GM18520 (cell line): ENCODE results near the gene ZNFX1.
A peak's percentile ranks its signal among the peaks of the same experiment; 100 is the strongest.
"Not testable (repeated sequence)": the region's sequence is repeated elsewhere in the genome, so short reads cannot be mapped to it uniquely, and the experiment has no call there.

Experiments used
- ATAC-seq: cut with Tn5 transposase; IDR thresholded peaks from one replicate; pipeline ENCODE4 v1.9.1; 2021; ENCODE audit not compliant: unreplicated experiment

ZNFX1 gene

GRCh38 chr20:49278036-49278817 lies at the start of gene ZNFX1:
Gene ZNFX1, minus strand, starts transcription at chr20:49278057. Its CDS starts 2,218 bp downstream, at chr20:49275839.
- peak; percentile 72 for ATAC-seq

- ATAC-seq, result no peak
Observed at GRCh38 chr20:49326026-49326425, 48.2 kb upstream of the ZNFX1 start.

DNA sequence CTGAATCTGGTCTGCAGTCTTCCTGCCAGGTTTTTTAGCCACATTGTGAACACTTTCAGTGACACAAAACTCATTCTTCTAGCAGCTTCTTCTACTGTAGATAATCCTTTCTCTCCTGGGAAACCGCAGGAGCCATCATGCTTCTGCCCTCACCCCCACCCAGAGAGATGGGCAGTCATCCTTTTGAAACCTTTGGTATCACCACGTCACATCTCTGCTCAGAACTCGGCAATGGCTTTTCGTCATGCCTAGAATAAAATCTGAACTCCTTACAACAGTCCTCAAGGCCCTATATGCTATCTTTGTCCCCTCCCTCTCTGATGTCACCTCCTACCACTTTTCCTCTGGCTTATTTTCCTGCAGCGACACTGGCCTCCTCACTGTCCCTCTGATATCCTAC lies 46.4 kb upstream of the ZNFX1 start:
- no peak for ATAC-seq

DNA sequence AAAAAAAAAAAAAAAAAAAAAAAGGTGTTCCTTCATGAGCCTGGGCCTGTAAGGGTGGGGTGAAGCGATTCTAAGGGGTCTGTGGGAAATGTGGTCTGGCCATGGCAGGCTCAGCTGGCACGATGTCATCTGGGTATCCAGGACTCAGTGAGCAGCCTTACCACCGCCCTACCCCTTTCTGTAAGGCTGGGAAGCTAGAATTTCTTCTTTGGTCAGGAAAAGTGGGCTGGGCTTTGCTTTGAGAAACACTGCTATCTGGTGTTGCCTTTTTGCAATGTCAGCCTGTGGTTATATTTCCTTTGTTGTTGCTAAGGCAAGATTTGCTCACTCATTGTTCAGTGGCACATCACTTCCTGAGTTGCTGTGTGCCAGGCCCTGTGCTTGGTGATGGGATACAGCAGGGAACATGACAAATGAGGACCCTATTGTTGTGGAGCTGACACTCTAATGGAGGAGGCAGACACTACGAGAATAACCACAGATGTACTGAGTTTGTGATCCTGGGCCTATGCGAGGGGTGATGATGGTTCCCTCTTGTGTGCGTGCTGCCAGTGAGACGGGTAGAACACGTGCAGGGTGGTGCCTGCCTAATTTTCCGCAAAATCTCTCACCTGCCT lies 45.9 kb upstream of the ZNFX1 start:
- ATAC-seq, result no peak

- no peak for ATAC-seq
Observed at GRCh38 chr20:49320460-49320859, 42.6 kb upstream of the ZNFX1 start.

GRCh38 chr20:49319208-49319809 lies 41.5 kb upstream of the ZNFX1 start:
- ATAC-seq, result no peak

DNA sequence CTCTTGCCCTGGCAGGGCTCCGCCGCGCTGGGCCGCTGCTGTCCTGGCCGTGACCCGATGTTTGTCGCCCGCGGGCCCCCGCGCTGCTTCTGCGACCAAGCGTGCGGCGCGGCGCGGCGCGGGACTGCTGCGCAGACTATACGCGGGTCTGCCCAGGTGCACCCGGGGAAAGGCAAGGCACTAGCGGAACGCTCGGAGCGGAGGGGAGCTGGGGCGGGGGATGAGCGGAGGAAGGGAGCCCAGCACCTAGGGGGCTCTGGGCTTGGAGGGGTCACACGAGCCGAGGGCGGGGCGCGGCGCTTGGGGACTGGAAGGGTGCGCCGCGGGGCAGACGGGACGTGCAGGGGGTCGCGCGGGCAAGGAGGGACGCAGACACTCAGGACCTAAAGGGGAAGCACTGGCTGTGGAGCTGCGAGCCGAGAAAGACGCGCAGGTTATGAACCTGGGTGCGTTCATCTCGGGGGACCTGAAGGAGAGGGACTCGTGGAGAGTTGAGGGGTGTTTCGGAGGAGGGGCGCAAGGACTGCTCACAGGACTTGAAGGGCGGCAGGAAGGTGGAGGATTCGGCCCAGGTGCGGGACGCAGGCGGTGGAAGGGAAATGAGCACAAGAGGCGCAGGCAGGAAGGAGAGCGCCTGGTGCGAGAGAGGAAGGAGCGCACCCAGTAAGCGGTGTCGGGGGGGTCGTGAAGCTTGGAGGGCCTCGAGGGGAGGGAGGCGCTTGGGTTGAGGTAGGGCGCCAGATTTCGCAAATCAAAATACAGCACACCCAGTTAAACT lies 40.8 kb upstream of the ZNFX1 start:
- ATAC-seq, result no peak

DNA sequence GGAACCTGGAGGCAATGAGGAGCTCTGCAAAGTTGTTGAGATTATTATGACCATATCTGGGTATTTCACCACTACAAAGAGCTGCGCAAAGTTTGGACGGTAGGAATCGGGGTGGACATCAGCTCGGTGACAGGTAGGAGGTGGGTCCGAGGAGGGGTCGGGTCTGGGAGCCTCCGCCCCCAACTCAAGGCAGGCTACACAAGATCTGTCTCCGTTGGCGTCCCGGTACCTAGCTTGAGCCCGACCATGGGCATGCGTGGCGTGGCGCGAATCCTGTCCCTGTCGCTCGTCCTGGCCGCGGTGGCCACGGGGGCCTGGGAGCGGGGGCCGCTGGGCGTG lies 40.2 kb upstream of the ZNFX1 start:
- no peak for ATAC-seq

GRCh38 chr20:49316704-49317103 lies 38.8 kb upstream of the ZNFX1 start:
- ATAC-seq, result no peak

- no peak for ATAC-seq
Observed at GRCh38 chr20:49315580-49315979, 37.7 kb upstream of the ZNFX1 start.

DNA sequence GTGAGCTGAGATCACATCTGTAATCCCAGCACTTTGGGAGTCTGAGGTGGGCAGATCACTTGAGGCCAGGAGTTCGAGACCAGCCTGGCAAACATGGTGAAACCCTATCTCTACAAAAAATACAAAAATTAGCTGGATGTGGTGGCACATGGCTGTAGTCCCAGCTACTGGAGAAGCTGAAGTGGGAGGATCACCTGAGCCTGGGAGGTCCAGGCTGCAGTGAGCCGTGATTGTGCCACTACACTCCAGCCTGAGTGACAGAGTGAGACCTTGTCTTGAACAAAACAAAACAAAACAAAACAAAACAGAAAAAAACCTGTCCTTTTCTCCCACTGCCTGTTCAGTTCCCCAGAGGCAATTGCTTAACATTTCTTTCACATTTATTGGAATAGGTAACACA lies 36.2 kb upstream of the ZNFX1 start:
- not testable (repeated sequence) for ATAC-seq

GRCh38 chr20:49313283-49313682 lies 35.4 kb upstream of the ZNFX1 start:
- ATAC-seq, result no peak

- no peak for ATAC-seq
Observed at GRCh38 chr20:49312661-49313060, 34.8 kb upstream of the ZNFX1 start.

DNA sequence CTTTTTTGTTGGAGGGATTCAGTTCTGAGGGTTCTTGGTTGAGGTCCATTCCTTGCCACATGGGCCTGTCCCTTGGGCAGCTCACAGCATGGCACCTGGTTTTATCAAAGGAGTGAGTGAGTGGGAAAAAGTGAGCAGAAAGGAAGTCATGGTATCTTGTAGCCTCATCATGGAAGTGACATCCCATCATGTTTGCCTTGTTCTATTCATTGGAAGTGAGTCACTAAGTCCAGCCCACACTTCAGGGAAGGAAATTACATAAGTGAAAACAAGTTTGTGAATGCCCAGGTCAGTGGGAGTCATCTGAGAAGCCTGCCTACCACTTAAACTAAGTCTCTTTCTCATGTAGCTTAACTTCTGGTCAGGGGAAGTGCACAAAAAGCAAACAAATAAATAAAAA lies 32.8 kb upstream of the ZNFX1 start:
- ATAC-seq, result no peak

DNA sequence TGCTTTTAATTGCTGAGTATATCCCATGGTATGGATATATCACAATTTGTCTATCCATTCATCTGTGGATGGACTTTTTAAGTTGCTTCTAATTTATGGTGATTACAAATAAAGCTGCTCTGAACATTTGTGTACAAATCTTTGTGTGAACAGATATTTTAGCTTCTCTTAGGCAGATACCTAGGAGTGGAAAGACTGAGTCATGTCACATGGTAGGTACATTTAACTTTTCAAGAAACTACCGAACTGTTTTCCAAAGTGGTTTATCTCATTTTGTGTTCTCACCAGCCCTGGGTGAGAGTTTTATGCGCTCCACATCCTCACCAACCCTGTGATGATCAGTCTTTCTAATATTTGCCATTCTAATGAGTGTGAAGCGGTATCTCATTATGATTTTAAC lies 31.0 kb upstream of the ZNFX1 start:
- no peak for ATAC-seq

DNA sequence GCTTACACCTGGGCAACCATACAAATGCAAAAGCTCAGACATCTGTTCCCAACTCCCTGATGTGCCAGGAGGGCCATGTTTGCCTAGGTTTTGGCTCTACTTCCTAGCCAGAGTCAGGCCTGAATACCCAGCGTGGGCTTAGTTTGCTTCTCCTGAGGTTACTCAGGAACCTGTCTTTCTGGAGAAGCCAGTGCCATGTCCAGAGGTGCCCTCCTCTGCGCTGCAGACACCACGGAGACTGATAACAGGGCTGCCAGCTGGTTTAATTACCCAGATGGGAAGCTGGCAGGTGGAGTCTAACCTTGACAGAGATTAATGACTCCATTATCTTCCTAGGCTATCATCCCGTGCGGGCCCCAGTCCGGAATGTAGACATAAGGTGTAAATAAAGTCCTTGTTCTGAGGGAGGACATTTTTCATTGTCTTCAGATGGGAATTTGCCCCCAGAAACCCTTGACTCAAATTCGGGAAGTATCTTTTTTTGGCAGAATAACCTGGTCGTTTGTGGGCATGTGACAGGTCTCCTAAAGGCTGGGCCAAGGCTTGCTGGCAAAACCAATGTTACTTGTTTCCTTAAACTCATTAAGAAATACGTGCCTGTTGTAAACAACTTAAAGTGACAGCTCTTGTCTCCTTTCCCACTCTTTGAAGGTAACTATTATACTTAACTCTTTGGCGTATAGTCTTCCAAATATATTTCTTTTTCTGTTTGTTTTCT lies 29.2 kb upstream of the ZNFX1 start:
- ATAC-seq, result no peak

DNA sequence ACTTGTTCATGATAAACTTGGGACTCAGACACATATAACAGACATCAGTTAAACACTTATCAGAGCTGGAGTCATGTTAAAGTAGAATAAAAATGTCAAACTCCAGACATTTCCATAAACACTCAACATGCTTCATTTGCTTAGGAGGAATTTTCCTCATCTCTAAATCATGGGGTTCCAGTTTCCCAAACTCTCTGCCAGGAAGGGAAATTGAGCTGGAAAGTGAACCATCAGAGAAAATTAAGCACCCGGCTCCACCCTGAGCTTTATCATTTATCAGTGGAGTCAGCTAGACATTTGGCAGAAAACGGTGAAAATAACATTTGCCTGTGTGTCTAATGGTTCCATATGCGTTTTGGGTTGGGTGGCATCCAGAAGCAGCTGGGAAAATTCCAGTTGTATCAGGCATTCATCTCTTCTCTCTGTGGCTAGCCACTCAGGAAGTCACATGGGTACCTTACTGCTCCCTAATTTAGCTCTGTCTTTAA lies 25.3 kb upstream of the ZNFX1 start:
- no peak for ATAC-seq

GRCh38 chr20:49297605-49298530 lies 20.0 kb upstream of the ZNFX1 start:
- no peak for ATAC-seq

DNA sequence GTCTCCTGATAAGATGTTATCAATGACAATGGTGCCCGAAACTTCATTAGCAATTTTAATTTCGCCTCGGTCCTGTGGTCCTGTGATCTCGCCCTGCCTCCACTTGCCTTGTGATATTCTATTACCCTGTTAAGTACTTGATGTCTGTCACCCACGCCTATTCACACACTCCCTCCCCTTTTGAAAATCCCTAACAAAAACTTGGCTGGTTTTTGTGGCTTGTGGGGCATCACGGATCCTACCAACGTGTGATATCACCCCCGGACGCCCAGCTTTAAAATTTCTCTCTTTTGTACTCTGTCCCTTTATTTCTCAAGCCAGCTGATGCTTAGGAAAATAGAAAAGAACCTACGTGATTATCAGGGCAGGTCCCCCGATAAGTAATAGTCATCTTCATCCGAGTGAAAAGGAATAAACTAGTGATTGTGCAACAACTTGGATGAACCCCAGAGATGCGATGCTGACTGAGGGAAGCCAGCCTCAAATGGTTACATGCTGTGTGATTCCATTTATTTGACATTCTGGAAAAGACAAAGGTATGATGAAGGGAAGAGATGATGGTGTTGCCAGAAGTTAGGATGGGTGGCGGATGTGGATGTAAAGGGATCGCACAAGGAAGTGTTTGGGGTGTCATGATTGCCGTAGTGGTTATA lies 16.3 kb upstream of the ZNFX1 start:
- not testable (repeated sequence) for ATAC-seq
